NCI-H2029 treated with DMSO at 0.1 percent for 48 hours (cell line): ENCODE measurements around the gene LTB4R2.

Source experiments
- DNase-seq: peaks from one replicate; lab custom pipeline; 2025; lab: John Stamatoyannopoulos, UW

The LTB4R2 gene

GRCh38 chr14:24309538-24310264, at the start of gene LTB4R2:
TSS of gene LTB4R2 (plus strand) at chr14:24310140. CDS start at chr14:24310665, 525 bp downstream.
- DNase-seq = no peak

GRCh38 chr14:24260780-24261157, 49.2 kb upstream of the LTB4R2 start:
- DNase-seq = no peak

- no peak for DNase-seq
Observed at GRCh38 chr14:24261256-24261968, 48.5 kb upstream of the LTB4R2 start.

- DNase-seq = no peak
Observed at GRCh38 chr14:24261969-24262327, 48.0 kb upstream of the LTB4R2 start.

- DNase-seq = no peak
Observed at GRCh38 chr14:24262821-24263733, 46.9 kb upstream of the LTB4R2 start, which contains the start of gene TGM1. TSS of gene TGM1 (minus strand) at chr14:24263177. CDS start at chr14:24262352, 825 bp downstream.

- DNase-seq = no peak
Observed at GRCh38 chr14:24263848-24264247, 46.1 kb upstream of the LTB4R2 start.

GRCh38 chr14:24264298-24264697, 45.6 kb upstream of the LTB4R2 start:
- DNase-seq = no peak

GRCh38 chr14:24266344-24267244, 43.3 kb upstream of the LTB4R2 start:
- no peak for DNase-seq

GRCh38 chr14:24267516-24267915, 42.4 kb upstream of the LTB4R2 start:
- DNase-seq = no peak

- DNase-seq = no peak
Observed at GRCh38 chr14:24268225-24268624, 41.7 kb upstream of the LTB4R2 start.

GRCh38 chr14:24269368-24269767, 40.6 kb upstream of the LTB4R2 start:
- DNase-seq = no peak

GRCh38 chr14:24269910-24270536, 39.9 kb upstream of the LTB4R2 start:
- DNase-seq = no peak

- DNase-seq = no peak
Observed at GRCh38 chr14:24270537-24271133, 39.3 kb upstream of the LTB4R2 start.

GRCh38 chr14:24271134-24271833, 38.7 kb upstream of the LTB4R2 start, which contains the start of gene RABGGTA:
TSS of gene RABGGTA (minus strand) at chr14:24271597. CDS start at chr14:24271115, 482 bp downstream.
- peak; percentile 77 for DNase-seq

GRCh38 chr14:24271834-24272263, 38.1 kb upstream of the LTB4R2 start:
- no peak for DNase-seq

- DNase-seq = no peak
Observed at GRCh38 chr14:24272467-24272866, 37.5 kb upstream of the LTB4R2 start.

GRCh38 chr14:24273422-24273998, 36.4 kb upstream of the LTB4R2 start:
- no peak for DNase-seq

- no peak for DNase-seq
Observed at GRCh38 chr14:24274101-24274543, 35.8 kb upstream of the LTB4R2 start.

GRCh38 chr14:24277071-24277470, 32.9 kb upstream of the LTB4R2 start:
- no peak for DNase-seq
